ENCODE measurements around the gene ACOX2.

GRCh38 chr3:58485801-58486435 lies 51.1 kb downstream of the ACOX2 start:
- TF ChIP-seq NKRF (conservative IDR thresholded peaks at IDR 0.05) (no peak), BCL3 (IDR thresholded peaks at IDR 0.05; ENCODE audit: borderline replicate concordance, insufficient read depth, low read depth, low read length, poor library complexity, severe bottlenecking) (no peak), CTCF (IDR thresholded peaks at IDR 0.05 in 2 of 3, conservative IDR thresholded peaks at IDR 0.05 in 1 of 3; ENCODE audit: control insufficient read depth in 2 of 3, extremely low read depth in 1 of 3, insufficient read depth in 1 of 3, low read depth in 3 of 3, low read length in 3 of 3) (no peak), REST (IDR thresholded peaks at IDR 0.05; ENCODE audit: low read depth, low read length) (no peak), POLR2AphosphoS5 (IDR thresholded peaks at IDR 0.05; ENCODE audit: low read length) (no peak), EP300 (IDR thresholded peaks at IDR 0.05; ENCODE audit: borderline replicate concordance in 1 of 2, control insufficient read depth in 1 of 2, low read depth in 2 of 2, low read length in 2 of 2) (no peak)
